Activated CD4-positive, alpha-beta T cell treated with anti-CD3 and anti-CD28 coated beads for 36 hours (primary cell): ENCODE measurements around the gene ADAMTS6. TPM values are rescaled to one million over a fixed set of nuclear protein-coding genes. Genes with fewer than 3 reads are reported as not detected.

ENCODE experiments used
- ATAC-seq: fragments of 200-7000 bp; cut with Tn5 transposase; one replicate; pipeline ENCODE4 v1.10.0; 2021; ENCODE audit warnings: mild to moderate bottlenecking, moderate library complexity
- CTCF ChIA-PET: fragments of 350-600 bp; sonication (Branson Sonifier 250); formaldehyde crosslinking; loops from one replicate; lab custom pipeline; 2021; ENCODE audit warnings: antibody characterized with exemption; lab: Charles Lee
- POLR2A ChIA-PET: fragments of 350-600 bp; sonication (Branson Sonifier 250); formaldehyde crosslinking; loops from one replicate; lab custom pipeline; 2021; ENCODE audit warnings: antibody characterized with exemption, inconsistent platforms; lab: Charles Lee
- DNase-seq: peaks from one replicate; pipeline ENCODE4 v3.0.0-alpha.2; 2020
- H3K27ac Mint-ChIP-seq: one replicate; pipeline ENCODE4 v1.8.0; 2021; ENCODE audit warnings: mixed read lengths
- H3K27me3 Mint-ChIP-seq: one replicate; pipeline ENCODE4 v1.8.0; 2021; ENCODE audit warnings: mixed read lengths
- H3K36me3 Mint-ChIP-seq: one replicate; pipeline ENCODE4 v1.8.0; 2021; ENCODE audit warnings: low read depth, mixed read lengths
- H3K4me1 Mint-ChIP-seq: one replicate; pipeline ENCODE4 v1.8.0; 2021; ENCODE audit warnings: mixed read lengths
- H3K4me3 Mint-ChIP-seq: one replicate; pipeline ENCODE4 v1.8.0; 2021; ENCODE audit warnings: mild to moderate bottlenecking, moderate library complexity, mixed read lengths
- H3K9me3 Mint-ChIP-seq: one replicate; pipeline ENCODE4 v1.8.0; 2021; ENCODE audit warnings: low read depth, mixed read lengths
- intact Hi-C, 2 experiments: fragments of 100-400 bp; cut with DNase I in 1 of 2; cut with micrococcal nuclease in 1 of 2; formaldehyde crosslinking; loops; one replicate each; pipeline versions ENCODE4 v1.14.2 to v1.15.1; 2022 to 2024; cut with DNase I, micrococcal nuclease
- total RNA-seq, 2 experiments: library from RNA; stranded (reverse); gene quantifications; one replicate each; pipeline ENCODE4 v1.2.3, GENCODE V29; 2021

Gene ADAMTS6
- total RNA-seq, 2 experiments from 2014 or later: 0.96 to 1.3 TPM

DNA sequence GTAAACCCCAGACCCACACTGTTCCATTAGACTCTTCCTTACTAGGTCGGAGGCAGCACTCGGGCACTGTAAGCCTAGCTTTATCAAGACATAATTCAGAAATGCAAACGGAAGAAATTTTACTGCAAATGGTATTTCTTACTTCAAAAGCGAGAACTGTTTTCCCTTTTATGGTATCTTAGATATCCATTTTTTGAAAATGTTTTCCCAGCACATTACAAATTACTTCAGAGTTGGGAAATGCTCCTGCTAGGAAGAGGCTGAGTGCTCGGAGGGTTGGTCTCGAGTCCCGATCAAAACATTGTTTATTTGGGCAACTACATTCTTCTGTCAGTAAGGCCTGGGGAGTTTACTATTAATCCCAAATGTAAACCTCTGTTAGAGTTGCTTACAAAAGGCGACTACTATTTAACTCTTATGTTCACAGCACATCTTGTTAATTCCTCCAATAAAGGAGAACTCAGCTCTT lies 380.1 kb downstream of the ADAMTS6 start:
- ChIA-PET POLR2A (no interaction called here), CTCF (interaction anchor here (0.8 to 2.4 kb wide), 2 partner anchors 382 to 383 kb away, joined by 3 to 7 read pairs; no protein-coding TSS in a partner anchor)
- Mint-ChIP-seq H3K36me3 (no peaks in the 10 kb centered on the region), H3K9me3 (no peaks in the 10 kb centered on the region), H3K4me3 (no peak overlapping the region), H3K27me3 (peaks cover 6% of the 10 kb centered on the region), H3K27ac (no peak overlapping the region), H3K4me1 (peaks cover 30% of the 10 kb centered on the region)
- ATAC-seq: no peak
- no peak for DNase-seq
- intact Hi-C loops: loop anchor here (1.0 to 10.0 kb wide), 4 partner anchors 65 to 523 kb away; partner anchors contain the start of genes SHLD3 (in 1 of the 2), TRAPPC13 (in 1 of the 2) and TRIM23 (in 1 of the 2)

DNA sequence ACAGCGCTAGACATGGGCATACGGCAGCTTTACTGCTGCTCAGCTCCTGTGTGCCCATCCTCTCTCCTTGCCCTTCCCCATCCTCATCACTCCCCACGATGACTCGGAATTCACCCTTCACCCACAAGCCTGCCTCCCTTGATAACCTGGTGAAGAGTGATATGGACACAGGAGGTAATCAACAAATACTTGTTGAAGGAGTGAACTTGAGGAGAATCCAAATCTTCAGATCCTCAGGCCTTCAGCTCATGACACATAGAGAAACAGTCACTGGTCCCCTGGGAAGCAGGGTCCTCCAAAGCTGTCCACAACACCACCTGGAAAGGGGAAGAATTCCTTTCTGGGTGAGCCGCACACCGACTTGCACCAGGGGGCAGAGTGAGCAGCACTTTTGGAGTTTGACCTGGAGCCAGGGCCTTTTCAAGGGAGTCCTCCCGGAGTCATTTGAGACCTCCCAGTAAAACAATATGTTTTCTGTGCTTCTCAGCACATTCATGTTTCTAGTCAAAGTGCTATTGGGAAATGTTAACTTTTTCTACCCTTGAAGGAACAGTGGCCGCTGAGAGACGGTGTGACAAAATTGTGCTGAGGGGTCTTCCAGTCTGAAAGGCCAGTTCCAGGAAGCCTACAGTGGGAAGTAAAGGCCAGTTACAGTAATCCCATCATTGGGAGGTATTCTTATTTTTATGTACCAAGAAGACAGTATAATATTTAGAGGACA lies 380.6 kb downstream of the ADAMTS6 start:
- ATAC-seq (no peak), DNase-seq (peak; percentile 58)
- Mint-ChIP-seq H3K4me3 (no peak overlapping the region), H3K36me3 (no peaks in the 10 kb centered on the region), H3K9me3 (no peaks in the 10 kb centered on the region), H3K27me3 (peaks cover 6% of the 10 kb centered on the region), H3K4me1 (peaks cover 30% of the 10 kb centered on the region), H3K27ac (no peak overlapping the region)
- ChIA-PET POLR2A (no interaction called here), CTCF (interaction anchor here (0.6 to 2.4 kb wide), 5 partner anchors 14 to 384 kb away, joined by 3 to 8 read pairs (median 3); no protein-coding TSS in a partner anchor)
- intact Hi-C loops: loop anchor here (1.0 to 10.0 kb wide), 3 partner anchors 71 to 524 kb away; partner anchors contain the start of genes SHLD3 (in 1 of the 2), TRAPPC13 (in 1 of the 2) and TRIM23 (in 1 of the 2)

Other genes with a start within 250 kb of the ADAMTS6 start
- 10 to 100 TPM; 70.5 to 77.5 TPM for gene CENPK, start 81.2 kb upstream of the ADAMTS6 start, total RNA-seq
- gene PPWD1, start 81.4 kb upstream of the ADAMTS6 start, total RNA-seq: 10 to 100 TPM; 43.0 to 44.0 TPM
- gene TRIM23, start 142.4 kb upstream of the ADAMTS6 start, total RNA-seq: 1 to 10 TPM; 3.5 to 6.0 TPM
- gene SHLD3, start 143.1 kb upstream of the ADAMTS6 start, total RNA-seq: 1 to 10 TPM; 3.5 to 4.0 TPM
- gene TRAPPC13, start 143.1 kb upstream of the ADAMTS6 start, total RNA-seq: 10 to 100 TPM; 11.2 to 20.7 TPM
- 10 to 100 TPM; 18.0 TPM for gene SGTB, start 240.2 kb upstream of the ADAMTS6 start, total RNA-seq
- 10 to 100 TPM; 30.9 to 33.8 TPM for gene NLN, start 240.3 kb upstream of the ADAMTS6 start, total RNA-seq